HS-5 (cell line): Measurements from ENCODE around the gene DYSF.

ENCODE experiments used
- DNase-seq: peaks from one replicate; pipeline ENCODE4 v3.0.0-alpha.2; 2012; ENCODE audit warnings: low read depth

Gene DYSF

GRCh38 chr2:71552861-71553301 is 99.5 kb downstream of the DYSF start:
- DNase-seq = no peak

- DNase-seq = no peak
These were observed 100.8 kb downstream of the DYSF start for GRCh38 chr2:71554028-71554705.

- DNase-seq = no peak
These were observed 101.3 kb downstream of the DYSF start for GRCh38 chr2:71554706-71555056.

GRCh38 chr2:71555798-71556454 is 102.6 kb downstream of the DYSF start:
- DNase-seq = no peak

- DNase-seq = no peak
These were observed 103.4 kb downstream of the DYSF start for GRCh38 chr2:71556692-71557250.

GRCh38 chr2:71557321-71557720 is 104.0 kb downstream of the DYSF start:
- DNase-seq = no peak

- no peak for DNase-seq
These were observed 105.1 kb downstream of the DYSF start for GRCh38 chr2:71558300-71559051.

- DNase-seq = no peak
These were observed 105.9 kb downstream of the DYSF start for GRCh38 chr2:71559080-71559827.

- no peak for DNase-seq
These were observed 106.7 kb downstream of the DYSF start for GRCh38 chr2:71559828-71560637.

GRCh38 chr2:71560638-71561011 is 107.3 kb downstream of the DYSF start:
- DNase-seq = no peak

- DNase-seq = no peak
These were observed 108.3 kb downstream of the DYSF start for GRCh38 chr2:71561441-71562267.

GRCh38 chr2:71562518-71562917 is 109.2 kb downstream of the DYSF start:
- no peak for DNase-seq

- DNase-seq = no peak
These were observed 110.5 kb downstream of the DYSF start for GRCh38 chr2:71563872-71564271.

- DNase-seq = no peak
These were observed 111.0 kb downstream of the DYSF start for GRCh38 chr2:71564361-71564760.

- no peak for DNase-seq
These were observed 111.4 kb downstream of the DYSF start for GRCh38 chr2:71564790-71565189.

GRCh38 chr2:71566372-71566771 is 113.0 kb downstream of the DYSF start:
- DNase-seq = no peak

- no peak for DNase-seq
These were observed 114.3 kb downstream of the DYSF start for GRCh38 chr2:71567625-71568024.

GRCh38 chr2:71568103-71568502 is 114.7 kb downstream of the DYSF start:
- no peak for DNase-seq

- no peak for DNase-seq
These were observed 117.2 kb downstream of the DYSF start for GRCh38 chr2:71570511-71570910.

GRCh38 chr2:71570951-71571460 is 117.6 kb downstream of the DYSF start:
- DNase-seq = no peak
